Panc1 (cell line): ENCODE data around the gene SLC23A3. TPM values are rescaled to one million over a fixed set of nuclear protein-coding genes. Genes with fewer than 3 reads are reported as not detected.

ENCODE experiments used
- ATAC-seq: fragments of 200-7000 bp; cut with Tn5 transposase; 2 replicates; pipeline ENCODE4 v1.9.1; 2020; ENCODE audit warnings: mild to moderate bottlenecking, moderate library complexity
- BruUV-seq: library from RNA; stranded (reverse); fragments of 400-500 nt; replicated peaks from 2 replicates; lab custom pipeline; 2021; lab: Mats Ljungman, UMichigan
- CTCF ChIA-PET: fragments of 300-600 bp; sonication (Branson Sonifier 250); formaldehyde crosslinking; loops from one replicate; lab custom pipeline; 2022; ENCODE audit warnings: antibody characterized with exemption; lab: Charles Lee
- POLR2A ChIA-PET: fragments of 300-600 bp; sonication (Branson Sonifier 250); formaldehyde crosslinking; loops from one replicate; lab custom pipeline; 2022; ENCODE audit warnings: antibody characterized with exemption; lab: Charles Lee
- DNase-seq: peaks from one replicate; pipeline ENCODE4 v3.0.0-alpha.2; 2010; ENCODE audit warnings: low read depth, low spot score
- H3K27ac ChIP-seq: 2 replicates; pipeline ENCODE4 v1.5.1; 2011; ENCODE audit warnings: mild to moderate bottlenecking, low read length, inconsistent platforms
- H3K27me3 ChIP-seq: fragments of 200-500 bp; sonication (Bioruptor generic); 2 replicates; pipeline ENCODE4 v1.6.0; 2014; ENCODE audit warnings: low read length, inconsistent platforms; ENCODE audit not compliant: control insufficient read depth, insufficient read depth
- H3K36me3 ChIP-seq: fragments of 200-500 bp; sonication (Bioruptor generic); 2 replicates; pipeline ENCODE4 v1.5.1; 2014; ENCODE audit warnings: inconsistent platforms, mild to moderate bottlenecking, low read length, moderate library complexity; ENCODE audit not compliant: control insufficient read depth, insufficient read depth
- H3K4me1 ChIP-seq: 2 replicates; pipeline ENCODE4 v1.5.1; 2011; ENCODE audit warnings: inconsistent platforms, mild to moderate bottlenecking, low read length, moderate library complexity; ENCODE audit not compliant: control insufficient read depth, insufficient read depth
- H3K4me3 ChIP-seq, 2 experiments: 2 replicates each; pipeline ENCODE4 v1.5.1; 2011 to 2012; ENCODE audit warnings: low read depth in 2 of 2, low read length in 2 of 2, mild to moderate bottlenecking in 2 of 2, inconsistent platforms in 1 of 2, moderate library complexity in 1 of 2
- H3K9me3 ChIP-seq: fragments of 200-500 bp; sonication (Bioruptor generic); 2 replicates; pipeline ENCODE4 v1.5.1; 2014; ENCODE audit warnings: low read depth, mild to moderate bottlenecking, inconsistent platforms, low read length, moderate library complexity; ENCODE audit not compliant: control insufficient read depth, insufficient read depth
- POLR2AphosphoS5 ChIP-seq: IDR thresholded peaks from 2 replicates; pipeline ENCODE4 v1.6.1; 2012; ENCODE audit warnings: mild to moderate bottlenecking, low read depth, low read length, moderate library complexity
- SIN3A ChIP-seq: IDR thresholded peaks from 2 replicates; pipeline ENCODE4 v1.6.1; 2012; ENCODE audit warnings: low read depth, mild to moderate bottlenecking, low read length, moderate library complexity, borderline replicate concordance; ENCODE audit not compliant: insufficient read depth
- TCF7L2 ChIP-seq: IDR thresholded peaks from 2 replicates; pipeline ENCODE4 v1.6.1; 2011; ENCODE audit warnings: mild to moderate bottlenecking, low read depth, low read length, inconsistent platforms
- in situ Hi-C: cut with HindIII; loops from 2 replicates; pipeline ENCODE4 v1.10.0; 2016; ENCODE audit warnings: low sequenced_read_pairs, low pct_unique_long_range_greater_than_20kb
- intact Hi-C: fragments of 100-400 bp; cut with micrococcal nuclease; formaldehyde crosslinking; loops from one replicate; pipeline ENCODE4 v1.10.0; 2022; ENCODE audit not compliant: unreplicated experiment
- total RNA-seq: library from RNA; stranded (reverse); gene quantifications from one replicate; pipeline ENCODE4 v1.2.1, GENCODE V29; 2021; ENCODE audit not compliant: unreplicated experiment
- TF ChIP-seq, protein P1 (sequence below), 2 experiments: IDR thresholded peaks; 2 replicates each; pipeline ENCODE4 v1.6.1; 2011 to 2012; ENCODE audit warnings: low read depth in 2 of 2, control low read depth in 1 of 2, low read length in 1 of 2, mild to moderate bottlenecking in 1 of 2, moderate library complexity in 1 of 2; ENCODE audit not compliant: insufficient read depth in 1 of 2
- TF ChIP-seq, protein P2 (sequence below): fragments of 450-650 bp; IDR thresholded peaks from 2 replicates; pipeline ENCODE4 v1.5.1; 2017; ENCODE audit warnings: mild to moderate bottlenecking

SLC23A3 gene
- total RNA-seq, 1 experiment from 2014 or later: 3.3 TPM

DNA sequence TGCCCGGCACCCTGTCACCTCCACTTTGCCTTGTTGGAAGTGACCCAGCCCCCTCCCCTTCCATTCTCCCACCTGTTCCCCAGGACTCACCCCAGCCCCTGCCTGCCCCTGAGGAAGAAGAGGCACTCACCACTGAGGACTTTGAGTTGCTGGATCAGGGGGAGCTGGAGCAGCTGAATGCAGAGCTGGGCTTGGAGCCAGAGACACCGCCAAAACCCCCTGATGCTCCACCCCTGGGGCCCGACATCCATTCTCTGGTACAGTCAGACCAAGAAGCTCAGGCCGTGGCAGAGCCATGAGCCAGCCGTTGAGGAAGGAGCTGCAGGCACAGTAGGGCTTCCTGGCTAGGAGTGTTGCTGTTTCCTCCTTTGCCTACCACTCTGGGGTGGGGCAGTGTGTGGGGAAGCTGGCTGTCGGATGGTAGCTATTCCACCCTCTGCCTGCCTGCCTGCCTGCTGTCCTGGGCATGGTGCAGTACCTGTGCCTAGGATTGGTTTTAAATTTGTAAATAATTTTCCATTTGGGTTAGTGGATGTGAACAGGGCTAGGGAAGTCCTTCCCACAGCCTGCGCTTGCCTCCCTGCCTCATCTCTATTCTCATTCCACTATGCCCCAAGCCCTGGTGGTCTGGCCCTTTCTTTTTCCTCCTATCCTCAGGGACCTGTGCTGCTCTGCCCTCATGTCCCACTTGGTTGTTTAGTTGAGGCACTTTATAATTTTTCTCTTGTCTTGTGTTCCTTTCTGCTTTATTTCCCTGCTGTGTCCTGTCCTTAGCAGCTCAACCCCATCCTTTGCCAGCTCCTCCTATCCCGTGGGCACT is 12.7 kb upstream of the SLC23A3 start:
- no peaks in the 10 kb centered on the region for H3K27me3 ChIP-seq
- ChIA-PET CTCF (no interaction called here), POLR2A (interaction anchor here (0.6 kb wide), 2 partner anchors 96 to 242 kb away, joined by 4 to 17 read pairs; no protein-coding TSS in a partner anchor)
- no peaks in the 10 kb centered on the region for H3K9me3 ChIP-seq
- DNase-seq (no peak), ATAC-seq (no peak)
- TF ChIP-seq TCF7L2: no peak
- no peak for TF ChIP-seq POLR2AphosphoS5
- TF ChIP-seq, protein P1, sequence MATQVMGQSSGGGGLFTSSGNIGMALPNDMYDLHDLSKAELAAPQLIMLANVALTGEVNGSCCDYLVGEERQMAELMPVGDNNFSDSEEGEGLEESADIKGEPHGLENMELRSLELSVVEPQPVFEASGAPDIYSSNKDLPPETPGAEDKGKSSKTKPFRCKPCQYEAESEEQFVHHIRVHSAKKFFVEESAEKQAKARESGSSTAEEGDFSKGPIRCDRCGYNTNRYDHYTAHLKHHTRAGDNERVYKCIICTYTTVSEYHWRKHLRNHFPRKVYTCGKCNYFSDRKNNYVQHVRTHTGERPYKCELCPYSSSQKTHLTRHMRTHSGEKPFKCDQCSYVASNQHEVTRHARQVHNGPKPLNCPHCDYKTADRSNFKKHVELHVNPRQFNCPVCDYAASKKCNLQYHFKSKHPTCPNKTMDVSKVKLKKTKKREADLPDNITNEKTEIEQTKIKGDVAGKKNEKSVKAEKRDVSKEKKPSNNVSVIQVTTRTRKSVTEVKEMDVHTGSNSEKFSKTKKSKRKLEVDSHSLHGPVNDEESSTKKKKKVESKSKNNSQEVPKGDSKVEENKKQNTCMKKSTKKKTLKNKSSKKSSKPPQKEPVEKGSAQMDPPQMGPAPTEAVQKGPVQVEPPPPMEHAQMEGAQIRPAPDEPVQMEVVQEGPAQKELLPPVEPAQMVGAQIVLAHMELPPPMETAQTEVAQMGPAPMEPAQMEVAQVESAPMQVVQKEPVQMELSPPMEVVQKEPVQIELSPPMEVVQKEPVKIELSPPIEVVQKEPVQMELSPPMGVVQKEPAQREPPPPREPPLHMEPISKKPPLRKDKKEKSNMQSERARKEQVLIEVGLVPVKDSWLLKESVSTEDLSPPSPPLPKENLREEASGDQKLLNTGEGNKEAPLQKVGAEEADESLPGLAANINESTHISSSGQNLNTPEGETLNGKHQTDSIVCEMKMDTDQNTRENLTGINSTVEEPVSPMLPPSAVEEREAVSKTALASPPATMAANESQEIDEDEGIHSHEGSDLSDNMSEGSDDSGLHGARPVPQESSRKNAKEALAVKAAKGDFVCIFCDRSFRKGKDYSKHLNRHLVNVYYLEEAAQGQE (IDR thresholded peaks at IDR 0.05; ENCODE audit: insufficient read depth in 1 of 2, low read depth in 2 of 2, low read length in 1 of 2): no peak
- TF ChIP-seq, protein P2, sequence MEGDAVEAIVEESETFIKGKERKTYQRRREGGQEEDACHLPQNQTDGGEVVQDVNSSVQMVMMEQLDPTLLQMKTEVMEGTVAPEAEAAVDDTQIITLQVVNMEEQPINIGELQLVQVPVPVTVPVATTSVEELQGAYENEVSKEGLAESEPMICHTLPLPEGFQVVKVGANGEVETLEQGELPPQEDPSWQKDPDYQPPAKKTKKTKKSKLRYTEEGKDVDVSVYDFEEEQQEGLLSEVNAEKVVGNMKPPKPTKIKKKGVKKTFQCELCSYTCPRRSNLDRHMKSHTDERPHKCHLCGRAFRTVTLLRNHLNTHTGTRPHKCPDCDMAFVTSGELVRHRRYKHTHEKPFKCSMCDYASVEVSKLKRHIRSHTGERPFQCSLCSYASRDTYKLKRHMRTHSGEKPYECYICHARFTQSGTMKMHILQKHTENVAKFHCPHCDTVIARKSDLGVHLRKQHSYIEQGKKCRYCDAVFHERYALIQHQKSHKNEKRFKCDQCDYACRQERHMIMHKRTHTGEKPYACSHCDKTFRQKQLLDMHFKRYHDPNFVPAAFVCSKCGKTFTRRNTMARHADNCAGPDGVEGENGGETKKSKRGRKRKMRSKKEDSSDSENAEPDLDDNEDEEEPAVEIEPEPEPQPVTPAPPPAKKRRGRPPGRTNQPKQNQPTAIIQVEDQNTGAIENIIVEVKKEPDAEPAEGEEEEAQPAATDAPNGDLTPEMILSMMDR: no peak
- no peak for TF ChIP-seq SIN3A
- no TSS peak for BruUV-seq
- H3K27ac ChIP-seq: no peak overlapping the region
- no peak overlapping the region for H3K4me3 ChIP-seq
- intact Hi-C loops (no loop called here), in situ Hi-C loops (no loop called here)
- H3K4me1 ChIP-seq: peaks cover 10% of the 10 kb centered on the region
- H3K36me3 ChIP-seq: peaks cover 25% of the 10 kb centered on the region

DNA sequence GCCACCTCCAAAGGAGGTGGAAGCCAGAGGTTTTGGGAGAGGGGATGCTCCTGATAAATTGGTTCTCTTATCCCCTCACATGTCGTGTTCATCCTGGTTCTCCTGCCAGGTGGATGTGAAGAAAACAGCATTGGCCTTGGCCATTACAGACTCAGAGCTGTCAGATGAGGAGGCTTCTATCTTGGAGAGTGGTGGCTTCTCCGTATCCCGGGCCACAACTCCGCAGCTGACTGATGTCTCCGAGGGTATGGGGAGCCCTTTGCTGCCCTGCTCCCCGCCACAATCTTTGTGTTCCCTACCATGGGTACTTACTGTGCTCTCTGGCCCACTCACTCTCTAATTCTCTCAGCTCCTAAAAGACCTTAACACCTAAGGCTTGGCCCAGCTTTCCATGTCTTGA is 11.7 kb upstream of the SLC23A3 start:
- Histone ChIP-seq H3K27me3 (no peaks in the 10 kb centered on the region), H3K36me3 (peaks cover 25% of the 10 kb centered on the region), H3K9me3 (no peaks in the 10 kb centered on the region), H3K4me3 (no peak overlapping the region), H3K27ac (no peak overlapping the region), H3K4me1 (peaks cover 10% of the 10 kb centered on the region)
- no TSS peak for BruUV-seq
- in situ Hi-C loops: no loop called here
- no peak for DNase-seq
- CTCF ChIA-PET: no interaction called here
- POLR2A ChIA-PET: no interaction called here
- intact Hi-C loops: no loop called here
- no peak for ATAC-seq
- TF ChIP-seq SIN3A (no peak), POLR2AphosphoS5 (no peak), TCF7L2 (no peak)
- TF ChIP-seq, protein P1 (IDR thresholded peaks at IDR 0.05; ENCODE audit: insufficient read depth in 1 of 2, low read depth in 2 of 2, low read length in 1 of 2): no peak
- TF ChIP-seq, protein P2: no peak
